HG02970 (cell line): ENCODE results near the gene PLK4.
"Not testable (repeated sequence)": the region's sequence is repeated elsewhere in the genome, so short reads cannot be mapped to it uniquely, and the experiment has no call there.

ENCODE experiments used
- ATAC-seq: cut with Tn5 transposase; IDR thresholded peaks from one replicate; pipeline ENCODE4 v1.9.1; 2021; ENCODE audit warnings: mild to moderate bottlenecking, moderate library complexity, moderate number of reproducible peaks; ENCODE audit not compliant: unreplicated experiment, low FRiP score

PLK4 gene

GRCh38 chr4:127899682-127900081 is 19.0 kb downstream of the PLK4 start:
- not testable (repeated sequence) for ATAC-seq

- ATAC-seq, result no peak
Measured at GRCh38 chr4:127905029-127905428, 24.3 kb downstream of the PLK4 start.

- no peak for ATAC-seq
Measured at GRCh38 chr4:127916512-127916911, 35.8 kb downstream of the PLK4 start.

- no peak for ATAC-seq
Measured at GRCh38 chr4:127917151-127917550, 36.5 kb downstream of the PLK4 start.

- no peak for ATAC-seq
Measured at GRCh38 chr4:127920521-127920920, 39.8 kb downstream of the PLK4 start.

- ATAC-seq, result no peak
Measured at GRCh38 chr4:127922226-127922625, 41.5 kb downstream of the PLK4 start.

DNA sequence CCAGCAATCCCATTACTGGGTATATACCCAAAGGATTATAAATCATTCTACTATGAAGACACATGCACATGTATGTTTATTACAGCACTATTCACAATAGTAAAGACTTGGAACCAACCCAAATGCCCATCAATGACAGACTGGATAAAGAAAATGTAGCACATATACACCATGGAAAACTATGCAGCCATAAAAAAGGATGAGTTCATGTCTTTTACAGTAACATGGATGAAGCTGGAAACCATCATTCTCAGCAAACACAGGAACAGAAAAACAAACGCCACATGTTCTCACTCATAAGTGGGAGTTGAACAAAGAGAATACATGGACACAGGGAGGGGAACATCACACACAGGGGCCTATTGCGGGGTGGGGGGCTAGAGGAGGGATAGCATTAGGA is 45.0 kb downstream of the PLK4 start:
- ATAC-seq, result not testable (repeated sequence)

- ATAC-seq, result no peak
Measured at GRCh38 chr4:127930175-127930574, 49.5 kb downstream of the PLK4 start.

GRCh38 chr4:127931836-127932235 is 51.1 kb downstream of the PLK4 start:
- ATAC-seq, result not testable (repeated sequence)

DNA sequence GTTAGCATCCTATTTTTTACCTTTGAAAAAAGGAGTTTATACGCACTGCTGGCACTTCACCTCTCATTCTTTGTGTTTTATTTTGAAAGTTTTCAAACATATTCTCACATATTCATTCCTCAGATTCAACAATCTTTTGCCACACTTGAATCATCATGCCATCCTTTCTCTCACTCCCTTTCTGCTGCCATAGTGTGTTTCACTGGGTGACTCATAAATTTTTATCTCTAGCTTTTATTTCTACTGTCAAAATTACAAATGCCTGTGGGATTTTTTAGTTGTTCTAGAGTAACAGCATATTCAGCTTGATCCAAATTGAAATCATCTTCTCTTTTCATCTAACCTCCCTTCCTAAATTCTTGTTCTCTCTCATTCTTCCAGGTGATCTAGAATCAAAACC is 56.3 kb downstream of the PLK4 start:
- no peak for ATAC-seq
